ENCODE measurements around the gene NT5C3A. TPM values are rescaled to one million over a fixed set of nuclear protein-coding genes. Genes with fewer than 3 reads are reported as not detected.
"Not testable (repeated sequence)": the region's sequence is repeated elsewhere in the genome, so short reads cannot be mapped to it uniquely, and the experiment has no call there.

Gene NT5C3A
- total RNA-seq, 2 donors from 2014 or later = 17.5 to 22.1 TPM

GRCh38 chr7:33101906-33102305 lies 39.3 kb upstream of the NT5C3A start:
- 85 to 90% methylated on average over 2 of the region's 3 CpGs for WGBS, 2 experiments (ENCODE audit: insufficient coverage in 1 of 2, insufficient read length in 1 of 2)
- H3K36me3 ChIP-seq (ENCODE audit: control insufficient read depth, insufficient read depth, low read length) = peaks cover 51% of the 10 kb centered on the region

GRCh38 chr7:33100770-33101169 lies 38.2 kb upstream of the NT5C3A start:
- TF ChIP-seq, protein P1, sequence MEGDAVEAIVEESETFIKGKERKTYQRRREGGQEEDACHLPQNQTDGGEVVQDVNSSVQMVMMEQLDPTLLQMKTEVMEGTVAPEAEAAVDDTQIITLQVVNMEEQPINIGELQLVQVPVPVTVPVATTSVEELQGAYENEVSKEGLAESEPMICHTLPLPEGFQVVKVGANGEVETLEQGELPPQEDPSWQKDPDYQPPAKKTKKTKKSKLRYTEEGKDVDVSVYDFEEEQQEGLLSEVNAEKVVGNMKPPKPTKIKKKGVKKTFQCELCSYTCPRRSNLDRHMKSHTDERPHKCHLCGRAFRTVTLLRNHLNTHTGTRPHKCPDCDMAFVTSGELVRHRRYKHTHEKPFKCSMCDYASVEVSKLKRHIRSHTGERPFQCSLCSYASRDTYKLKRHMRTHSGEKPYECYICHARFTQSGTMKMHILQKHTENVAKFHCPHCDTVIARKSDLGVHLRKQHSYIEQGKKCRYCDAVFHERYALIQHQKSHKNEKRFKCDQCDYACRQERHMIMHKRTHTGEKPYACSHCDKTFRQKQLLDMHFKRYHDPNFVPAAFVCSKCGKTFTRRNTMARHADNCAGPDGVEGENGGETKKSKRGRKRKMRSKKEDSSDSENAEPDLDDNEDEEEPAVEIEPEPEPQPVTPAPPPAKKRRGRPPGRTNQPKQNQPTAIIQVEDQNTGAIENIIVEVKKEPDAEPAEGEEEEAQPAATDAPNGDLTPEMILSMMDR (conservative IDR thresholded peaks at IDR 0.05) = no peak
- no peaks in the 10 kb centered on the region for H3K9me3 Mint-ChIP-seq
- DNase-seq = no peak
- peaks cover 72% of the 10 kb centered on the region for H3K36me3 Mint-ChIP-seq (ENCODE audit: low read depth)
- H3K4me1 Mint-ChIP-seq = peaks cover 4% of the 10 kb centered on the region
- H3K4me3 ChIP-seq (ENCODE audit: low read length) = peak overlapping the region; percentile 52
- no peaks in the 10 kb centered on the region for H3K9me3 ChIP-seq (ENCODE audit: control insufficient read depth, low read length)
- no peak overlapping the region for H3K27ac Mint-ChIP-seq
- no peaks in the 10 kb centered on the region for H3K27me3 ChIP-seq (ENCODE audit: control insufficient read depth, insufficient read depth, low read length, poor library complexity, severe bottlenecking)
- H3K27me3 Mint-ChIP-seq (ENCODE audit: insufficient read depth) = no peaks in the 10 kb centered on the region
- H3K36me3 ChIP-seq (ENCODE audit: control insufficient read depth, insufficient read depth, low read length) = peaks cover 62% of the 10 kb centered on the region
- no peak overlapping the region for H3K9ac ChIP-seq (ENCODE audit: extremely low read depth, low read length, poor library complexity, severe bottlenecking)
- WGBS, 2 experiments (ENCODE audit: insufficient coverage in 1 of 2, insufficient read length in 1 of 2) = 90 to 93% methylated on average over 2 to 3 of the region's 3 CpGs
- H3K4me1 ChIP-seq (ENCODE audit: control insufficient read depth, insufficient read depth, low read length) = no peaks in the 10 kb centered on the region
- H3K27ac ChIP-seq (ENCODE audit: low read depth, low read length) = no peak overlapping the region
- no peak overlapping the region for H3K4me3 Mint-ChIP-seq

More at GRCh38 chr7:33101906-33102305, 39.3 kb upstream of the NT5C3A start:
- TF ChIP-seq, protein P1 (conservative IDR thresholded peaks at IDR 0.05) = no peak
- Histone ChIP-seq H3K9ac (ENCODE audit: extremely low read depth, low read length, poor library complexity, severe bottlenecking) (no peak overlapping the region), H3K9me3 (ENCODE audit: control insufficient read depth, low read length) (no peaks in the 10 kb centered on the region), H3K27me3 (ENCODE audit: control insufficient read depth, insufficient read depth, low read length, poor library complexity, severe bottlenecking) (no peaks in the 10 kb centered on the region), H3K4me1 (ENCODE audit: control insufficient read depth, insufficient read depth, low read length) (no peaks in the 10 kb centered on the region), H3K27ac (ENCODE audit: low read depth, low read length) (no peak overlapping the region), H3K4me3 (ENCODE audit: low read length) (no peak overlapping the region)
- no peak for DNase-seq
- no peaks in the 10 kb centered on the region for H3K27me3 Mint-ChIP-seq (ENCODE audit: insufficient read depth)
- H3K27ac Mint-ChIP-seq = no peak overlapping the region
- H3K4me3 Mint-ChIP-seq = no peak overlapping the region
- peaks cover 60% of the 10 kb centered on the region for H3K36me3 Mint-ChIP-seq (ENCODE audit: low read depth)
- H3K9me3 Mint-ChIP-seq = no peaks in the 10 kb centered on the region
- peaks cover 4% of the 10 kb centered on the region for H3K4me1 Mint-ChIP-seq

GRCh38 chr7:33099154-33099940 lies 36.8 kb upstream of the NT5C3A start:
- no peaks in the 10 kb centered on the region for H3K4me1 ChIP-seq (ENCODE audit: control insufficient read depth, insufficient read depth, low read length)
- TF ChIP-seq, protein P1 (conservative IDR thresholded peaks at IDR 0.05) = no peak
- no peaks in the 10 kb centered on the region for H3K27me3 Mint-ChIP-seq (ENCODE audit: insufficient read depth)
- peaks cover 67% of the 10 kb centered on the region for H3K36me3 ChIP-seq (ENCODE audit: control insufficient read depth, insufficient read depth, low read length)
- H3K27ac Mint-ChIP-seq = no peak overlapping the region
- H3K9me3 Mint-ChIP-seq = no peaks in the 10 kb centered on the region
- H3K27me3 ChIP-seq (ENCODE audit: control insufficient read depth, insufficient read depth, low read length, poor library complexity, severe bottlenecking) = no peaks in the 10 kb centered on the region
- peaks cover 4% of the 10 kb centered on the region for H3K4me1 Mint-ChIP-seq
- no peak overlapping the region for H3K4me3 Mint-ChIP-seq
- no peak overlapping the region for H3K27ac ChIP-seq (ENCODE audit: low read depth, low read length)
- WGBS, 2 experiments (ENCODE audit: insufficient coverage in 1 of 2, insufficient read length in 1 of 2) = 71 to 83% methylated on average over 1 to 4 of the region's 4 CpGs
- no peaks in the 10 kb centered on the region for H3K9me3 ChIP-seq (ENCODE audit: control insufficient read depth, low read length)
- no peak overlapping the region for H3K9ac ChIP-seq (ENCODE audit: extremely low read depth, low read length, poor library complexity, severe bottlenecking)
- H3K36me3 Mint-ChIP-seq (ENCODE audit: low read depth) = peaks cover 82% of the 10 kb centered on the region
- no peak for DNase-seq
- H3K4me3 ChIP-seq (ENCODE audit: low read length) = no peak overlapping the region

- H3K4me3 Mint-ChIP-seq; H3K4me1 Mint-ChIP-seq; H3K4me3 ChIP-seq (ENCODE audit: low read length); DNase-seq; H3K27ac ChIP-seq (ENCODE audit: low read depth, low read length); H3K9me3 ChIP-seq (ENCODE audit: control insufficient read depth, low read length); H3K4me1 ChIP-seq (ENCODE audit: control insufficient read depth, insufficient read depth, low read length); H3K27me3 ChIP-seq (ENCODE audit: control insufficient read depth, insufficient read depth, low read length, poor library complexity, severe bottlenecking); H3K27ac Mint-ChIP-seq; H3K9ac ChIP-seq (ENCODE audit: extremely low read depth, low read length, poor library complexity, severe bottlenecking); H3K27me3 Mint-ChIP-seq (ENCODE audit: insufficient read depth); H3K9me3 Mint-ChIP-seq: not testable (repeated sequence)
- peaks cover 53% of the 10 kb centered on the region for H3K36me3 ChIP-seq (ENCODE audit: control insufficient read depth, insufficient read depth, low read length)
- WGBS, 2 experiments (ENCODE audit: insufficient coverage in 1 of 2, insufficient read length in 1 of 2) = 89 to 100% methylated on average over 1 to 3 of the region's 6 CpGs
- H3K36me3 Mint-ChIP-seq (ENCODE audit: low read depth) = peaks cover 49% of the 10 kb centered on the region
Measured at GRCh38 chr7:33094745-33095275, 32.2 kb upstream of the NT5C3A start.

All from endodermal cell (in vitro differentiated cells).